ENCODE measurements around the gene SHISA5.
A peak's percentile ranks its signal among the peaks of the same experiment; 100 is the strongest.
"Not testable (repeated sequence)": the region's sequence is repeated elsewhere in the genome, so short reads cannot be mapped to it uniquely, and the experiment has no call there.

The SHISA5 gene, protein sequence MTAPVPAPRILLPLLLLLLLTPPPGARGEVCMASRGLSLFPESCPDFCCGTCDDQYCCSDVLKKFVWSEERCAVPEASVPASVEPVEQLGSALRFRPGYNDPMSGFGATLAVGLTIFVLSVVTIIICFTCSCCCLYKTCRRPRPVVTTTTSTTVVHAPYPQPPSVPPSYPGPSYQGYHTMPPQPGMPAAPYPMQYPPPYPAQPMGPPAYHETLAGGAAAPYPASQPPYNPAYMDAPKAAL

DNA sequence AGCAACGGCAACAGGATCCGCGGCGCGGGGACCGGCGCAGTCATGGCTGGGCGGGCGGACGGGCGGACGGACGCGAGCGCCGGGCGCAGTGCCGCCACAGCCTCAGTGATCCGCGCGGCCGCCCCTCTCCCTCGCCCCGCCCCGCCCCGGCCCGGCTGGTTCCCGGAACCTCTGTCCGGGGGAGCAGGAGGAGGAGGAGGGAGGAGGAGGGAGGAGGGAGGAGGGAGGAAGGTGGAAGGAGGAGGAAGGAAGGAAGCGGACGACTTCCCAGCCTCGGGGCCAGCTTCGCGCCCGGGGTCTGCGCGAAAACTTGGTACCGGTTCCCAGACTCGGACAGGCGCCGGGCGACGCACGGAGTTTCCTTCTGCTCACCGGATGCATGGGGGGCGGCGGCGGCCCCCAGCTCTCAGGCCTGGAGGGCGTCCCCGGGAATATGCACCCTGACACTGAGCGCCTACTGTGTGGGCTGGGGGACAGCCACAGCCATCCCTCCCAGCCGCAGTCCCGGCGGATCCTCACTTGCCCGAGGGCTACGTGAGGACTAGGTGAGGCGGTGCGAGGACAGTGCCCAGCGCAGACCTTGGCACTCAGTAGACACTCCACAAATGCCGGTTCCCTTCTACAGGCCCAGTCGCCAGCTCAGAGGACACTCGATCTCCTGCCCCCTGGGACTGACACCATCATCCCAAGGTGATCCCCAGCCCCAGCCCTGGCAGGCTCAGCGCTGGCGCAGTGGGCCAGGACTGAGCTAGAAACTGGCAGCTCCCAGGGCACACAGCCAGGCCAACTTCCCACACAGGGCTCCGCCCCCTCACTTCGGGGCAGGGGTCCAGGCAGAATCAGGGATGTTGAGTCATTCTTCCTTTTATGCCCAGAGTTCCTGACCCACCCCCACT is at the start of gene SHISA5:
TSS of gene SHISA5 (minus strand) at position 124 of the 896 bp plus-strand sequence. CDS start at position 44, 80 bp downstream.
- no peak for DNase-seq

- DNase-seq: no peak
Measured at GRCh38 chr3:48553361-48553760, 49.4 kb upstream of the SHISA5 start.

DNA sequence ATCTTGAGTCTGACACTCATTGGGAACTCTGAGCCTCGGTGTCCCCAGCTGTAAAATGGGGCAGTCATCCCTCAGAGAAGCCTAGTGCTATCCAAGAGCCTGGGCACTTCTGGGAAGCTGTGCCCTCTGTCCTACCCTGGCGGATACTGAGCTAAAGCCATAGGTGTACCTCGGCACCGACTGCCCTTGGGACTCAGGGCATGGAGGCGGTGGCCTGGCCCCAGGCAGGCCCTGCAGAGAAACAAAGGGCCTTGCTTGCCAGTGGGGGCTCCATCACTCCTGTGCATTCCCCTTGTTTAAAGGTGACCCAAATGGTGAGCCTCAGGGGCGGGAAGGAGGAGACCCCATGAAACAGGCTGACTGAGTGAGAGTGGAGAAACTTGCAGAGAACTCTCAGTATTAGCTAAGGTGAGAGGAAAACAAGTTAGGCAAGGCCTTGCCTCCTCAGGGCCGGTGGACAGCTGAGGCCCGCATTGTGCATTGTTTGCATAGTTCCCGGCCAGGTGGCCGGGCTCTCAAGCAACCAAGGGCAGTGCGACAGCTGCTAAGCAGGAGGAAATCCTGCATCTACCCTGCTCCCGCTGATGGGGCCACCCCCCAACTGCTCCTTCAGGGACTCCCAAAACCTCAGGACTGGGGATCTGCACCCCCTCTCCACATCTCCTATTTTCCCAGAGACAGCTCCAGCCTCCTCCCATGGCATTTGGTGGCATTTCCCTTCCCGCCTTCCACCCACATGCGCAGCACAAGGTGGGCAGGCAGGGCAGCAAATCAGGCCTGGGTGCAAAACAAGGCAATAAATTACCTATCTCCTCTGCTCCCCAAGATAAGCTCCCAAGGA is 48.4 kb upstream of the SHISA5 start:
- no peak for DNase-seq

DNA sequence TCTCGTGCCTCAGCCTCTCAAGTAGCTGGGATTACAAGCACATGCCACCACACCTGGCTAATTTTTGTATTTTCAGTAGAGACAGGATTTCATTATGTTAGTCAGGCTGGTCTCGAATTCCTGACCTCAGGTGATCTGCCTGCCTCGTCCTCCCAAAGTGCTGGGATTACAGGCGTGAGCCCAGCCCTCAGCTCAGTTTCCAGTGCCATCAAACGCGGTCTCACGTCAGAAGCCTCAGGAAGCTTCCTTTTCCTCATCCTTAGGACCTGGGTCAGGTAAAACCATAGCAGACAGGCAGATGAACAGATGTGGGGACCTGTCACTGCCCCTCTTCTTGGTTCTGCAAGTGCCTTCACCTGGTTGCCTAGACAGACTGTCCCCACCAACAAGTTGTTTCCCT is 47.7 kb upstream of the SHISA5 start:
- not testable (repeated sequence) for DNase-seq

- peak; percentile 40 for DNase-seq
Measured at GRCh38 chr3:48548729-48549705, 45.0 kb upstream of the SHISA5 start.

DNA sequence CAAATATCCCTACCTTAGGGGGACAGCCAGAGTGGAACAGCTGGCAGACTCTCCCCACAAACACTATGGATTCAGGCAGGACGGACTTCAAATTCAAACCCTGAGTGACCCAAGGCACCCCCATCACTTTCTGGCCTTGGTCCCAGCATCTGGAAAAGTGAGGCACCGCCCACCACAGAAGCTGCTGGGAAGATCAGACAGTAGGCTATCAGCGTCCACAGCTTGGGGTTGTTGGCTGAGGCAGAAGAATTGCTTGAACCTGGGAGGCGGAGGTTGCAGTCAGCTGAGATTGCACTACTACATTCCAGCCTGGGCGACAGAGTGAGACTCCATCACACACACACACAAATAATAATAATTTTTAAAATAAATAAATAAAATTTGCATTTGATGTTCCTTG is 44.2 kb upstream of the SHISA5 start:
- DNase-seq: no peak

DNA sequence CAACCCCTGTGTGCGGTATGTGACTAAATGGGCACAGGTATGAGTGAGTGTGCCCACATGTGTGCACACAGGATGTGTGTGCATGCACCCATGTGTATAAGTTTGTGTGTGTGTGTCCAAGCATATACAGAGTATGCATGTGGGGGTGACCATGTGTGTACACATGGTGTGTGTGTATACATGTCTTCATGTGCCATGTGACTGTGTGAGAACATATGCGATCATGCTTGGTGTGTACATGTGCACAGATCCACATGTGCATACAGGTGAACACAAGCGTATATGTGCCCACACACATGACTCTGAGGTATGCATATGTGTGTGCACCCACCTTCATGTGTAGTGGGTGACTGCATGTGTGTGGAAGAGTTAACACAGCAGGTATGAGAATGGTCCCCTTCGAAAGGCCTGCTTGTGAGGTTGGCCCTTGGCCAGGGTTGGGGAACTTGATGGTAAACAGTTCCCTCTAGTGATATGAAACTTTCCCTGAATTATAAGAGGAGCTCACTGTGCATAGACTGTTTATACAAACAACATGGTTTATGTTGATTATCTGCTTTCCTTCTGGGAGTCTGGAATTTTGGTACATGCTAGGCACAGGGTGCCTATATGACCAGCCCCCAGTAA is 42.3 kb upstream of the SHISA5 start:
- DNase-seq: no peak

DNA sequence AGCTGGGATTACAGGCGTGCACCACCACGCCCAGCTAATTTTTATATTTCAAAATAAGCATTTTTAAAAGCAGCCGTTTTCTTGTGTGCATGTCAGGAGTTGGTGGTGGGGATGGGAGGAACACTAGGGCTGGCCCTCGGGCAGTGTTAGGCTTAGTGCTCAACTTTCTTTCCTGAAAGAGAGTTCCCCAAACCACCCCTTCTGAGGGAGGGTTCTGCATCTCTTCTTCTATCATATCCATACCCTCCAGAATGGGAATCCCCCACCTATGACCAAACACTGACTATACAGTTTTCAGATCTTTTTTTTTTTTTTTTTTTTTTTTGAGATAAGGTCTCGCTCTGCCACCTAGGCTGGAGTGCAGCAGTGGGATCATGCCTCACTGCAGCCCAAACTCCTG is 40.2 kb upstream of the SHISA5 start:
- no peak for DNase-seq

DNA sequence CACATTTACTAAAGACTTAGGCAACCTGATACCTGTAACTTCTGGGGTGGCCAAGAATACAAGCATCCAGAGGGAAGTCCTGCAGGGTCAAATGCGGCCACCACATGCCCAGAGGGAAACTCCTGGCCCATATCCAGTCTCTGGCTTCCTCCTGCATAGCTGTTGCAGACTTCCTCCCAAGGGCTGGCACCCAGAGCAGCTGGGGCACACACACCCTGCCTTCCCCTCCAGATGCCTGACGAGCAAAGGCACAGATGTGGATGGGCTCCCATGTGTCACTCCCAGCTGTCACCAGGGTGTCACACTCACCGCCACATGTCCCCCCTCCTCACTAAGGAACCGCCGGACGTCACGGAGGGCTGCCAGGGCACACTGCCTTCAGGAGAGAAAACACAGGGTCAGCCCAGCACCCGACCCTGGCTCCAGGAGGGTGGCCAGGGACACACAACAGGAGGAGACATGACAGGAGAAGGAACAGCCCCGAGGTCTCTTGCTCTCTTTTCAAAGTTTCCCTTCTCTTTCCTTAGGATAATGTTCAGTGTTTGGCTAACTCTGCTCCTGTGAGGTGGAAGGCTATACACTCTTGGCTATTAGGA is 39.4 kb upstream of the SHISA5 start:
- DNase-seq: no peak

DNA sequence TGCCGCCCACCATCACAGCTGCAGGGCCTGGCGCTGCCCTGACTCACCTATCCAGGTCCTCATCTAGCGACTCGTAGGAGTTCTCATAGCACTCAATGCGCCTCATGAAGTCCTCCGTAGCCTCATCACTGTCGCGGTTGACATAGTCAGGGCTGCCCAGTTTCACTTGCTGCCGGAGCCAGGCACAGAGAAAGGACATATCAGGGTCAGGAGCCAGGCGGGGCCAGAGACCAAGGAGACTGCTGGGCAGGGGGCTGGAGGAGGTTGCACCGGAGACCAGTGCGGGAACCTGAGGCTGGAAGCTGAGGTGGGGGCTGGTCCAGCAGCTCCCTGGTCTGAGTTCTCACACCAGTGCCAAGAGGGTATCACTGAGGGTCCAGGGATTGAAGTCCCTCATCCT is 34.5 kb upstream of the SHISA5 start:
- no peak for DNase-seq

DNA sequence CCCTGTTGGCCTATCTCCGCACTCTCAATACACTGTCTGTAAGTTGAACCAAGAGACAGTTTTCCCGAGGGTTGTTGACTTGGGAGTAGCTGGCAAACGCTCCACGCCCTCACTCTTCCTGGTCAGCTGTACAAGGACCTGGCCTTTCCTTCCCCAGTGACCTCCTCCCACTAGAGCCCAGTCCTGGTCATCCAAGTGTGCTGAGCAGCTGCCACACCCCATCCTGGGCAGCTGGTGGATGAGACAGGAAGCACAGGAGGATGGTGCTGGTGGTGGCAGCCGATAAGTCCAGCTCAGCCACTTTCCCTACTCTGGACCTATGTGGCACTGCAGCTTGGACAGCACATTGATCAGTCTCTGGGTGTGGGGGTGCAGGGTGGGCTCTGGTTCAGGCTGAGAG is 32.8 kb upstream of the SHISA5 start:
- no peak for DNase-seq

GRCh38 chr3:48536116-48536515 is 32.1 kb upstream of the SHISA5 start:
- no peak for DNase-seq

DNA sequence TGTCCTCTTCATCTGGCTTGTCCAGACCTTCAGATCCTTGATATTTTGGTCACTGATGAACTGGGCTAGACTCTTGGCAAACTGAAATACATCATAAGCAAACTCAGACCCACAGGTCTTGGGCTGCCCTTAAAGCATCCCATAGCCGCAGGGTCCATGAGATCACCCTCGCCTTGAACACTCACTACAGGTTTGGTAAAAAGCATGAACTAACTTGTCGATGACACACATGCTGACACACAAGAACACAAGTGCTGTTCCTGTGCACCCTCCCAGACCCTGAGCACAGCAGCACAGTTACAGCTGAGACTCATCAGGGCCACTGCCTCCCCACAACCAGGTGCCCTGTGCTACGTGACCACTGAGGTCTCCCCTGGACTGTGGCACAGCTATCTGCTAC is 31.6 kb upstream of the SHISA5 start:
- no peak for DNase-seq

DNA sequence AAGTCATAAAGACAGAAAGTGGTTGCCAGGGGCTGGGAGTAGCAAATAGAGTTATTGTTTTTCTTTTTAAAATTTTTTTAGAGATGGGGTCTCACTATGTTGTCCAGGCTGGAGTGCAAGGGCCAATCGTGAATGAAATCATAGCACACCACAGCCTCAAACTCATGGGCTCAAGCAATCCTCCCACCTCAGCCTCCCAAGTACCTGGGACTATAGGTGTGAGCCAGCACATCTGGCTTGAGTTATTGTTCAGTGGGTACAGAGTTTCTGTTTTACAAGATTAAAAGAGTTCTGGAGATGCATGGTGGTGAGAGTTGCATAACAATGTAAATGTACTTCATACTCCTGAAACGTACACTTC is 29.0 kb upstream of the SHISA5 start:
- DNase-seq: no peak

DNA sequence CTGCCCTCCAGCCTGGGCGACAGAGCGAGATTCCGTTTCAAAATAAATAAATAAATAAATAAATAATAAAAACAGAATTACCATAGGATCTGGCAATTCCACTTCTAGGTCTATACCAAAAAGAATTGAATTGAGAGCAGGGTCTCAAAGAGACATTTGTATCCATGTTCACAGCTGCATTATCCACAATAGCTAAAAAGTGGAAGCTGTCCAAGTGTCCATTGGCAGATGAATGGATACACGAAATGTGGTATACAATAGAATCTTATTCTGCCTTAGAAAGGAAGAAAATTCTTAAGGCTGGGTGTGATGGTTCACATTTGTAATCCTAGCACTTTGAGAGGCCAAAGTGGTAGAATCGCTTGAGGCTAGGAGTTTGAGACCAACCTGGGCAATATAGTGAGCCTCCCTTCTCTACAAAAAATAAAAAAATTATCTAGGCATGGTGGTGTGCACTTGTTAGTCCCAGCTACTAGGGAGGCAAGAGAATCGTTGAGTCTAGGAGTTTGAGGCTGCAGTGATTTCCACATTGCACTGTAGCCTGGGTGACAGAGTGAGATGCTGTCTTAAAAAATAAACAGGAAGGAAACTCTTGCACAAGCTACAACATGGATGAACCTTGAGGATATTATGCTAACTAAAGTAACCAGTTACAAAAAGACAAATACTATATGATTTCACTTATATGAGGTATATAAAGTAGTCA is 28.4 kb upstream of the SHISA5 start:
- no peak for DNase-seq

- DNase-seq: not testable (repeated sequence)
Measured at GRCh38 chr3:48530701-48531100, 26.7 kb upstream of the SHISA5 start.

DNA sequence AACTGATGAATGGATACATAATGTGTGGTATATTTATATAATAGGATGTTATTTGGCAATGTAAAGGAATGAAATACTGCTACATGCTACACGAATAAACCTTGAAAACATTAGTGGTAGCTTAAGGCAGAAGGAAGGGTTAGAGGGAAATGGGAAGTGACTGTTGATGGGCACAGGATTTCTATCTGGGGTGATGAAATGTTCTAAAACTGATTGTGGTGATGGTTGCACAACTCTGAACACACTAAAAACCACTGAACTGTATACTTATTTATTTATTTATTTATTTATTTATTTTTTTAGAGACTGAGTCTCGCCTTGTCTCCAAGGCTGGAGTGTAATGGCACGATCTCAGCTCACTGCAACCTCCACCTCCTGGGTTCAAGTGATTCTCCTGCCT is 24.8 kb upstream of the SHISA5 start:
- no peak for DNase-seq

DNA sequence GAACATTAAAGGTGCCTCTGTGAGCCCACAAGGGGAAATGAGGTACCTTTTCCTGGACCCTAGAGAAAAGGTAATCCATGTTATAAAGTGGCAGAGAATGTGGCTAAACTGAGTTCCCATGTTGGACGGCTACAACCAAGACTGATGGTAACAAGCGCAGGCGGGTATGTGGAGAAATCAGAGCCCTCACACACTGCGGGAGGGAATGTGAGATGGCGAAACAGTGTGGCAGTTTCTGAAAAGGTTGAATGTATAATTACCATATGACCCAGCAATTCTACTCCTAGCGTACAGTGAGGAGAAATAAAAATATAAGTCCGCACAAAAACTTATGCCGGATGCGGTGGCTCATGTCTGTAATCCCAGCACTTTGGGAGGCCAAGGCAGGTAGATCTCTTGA is 24.1 kb upstream of the SHISA5 start:
- DNase-seq: no peak

DNA sequence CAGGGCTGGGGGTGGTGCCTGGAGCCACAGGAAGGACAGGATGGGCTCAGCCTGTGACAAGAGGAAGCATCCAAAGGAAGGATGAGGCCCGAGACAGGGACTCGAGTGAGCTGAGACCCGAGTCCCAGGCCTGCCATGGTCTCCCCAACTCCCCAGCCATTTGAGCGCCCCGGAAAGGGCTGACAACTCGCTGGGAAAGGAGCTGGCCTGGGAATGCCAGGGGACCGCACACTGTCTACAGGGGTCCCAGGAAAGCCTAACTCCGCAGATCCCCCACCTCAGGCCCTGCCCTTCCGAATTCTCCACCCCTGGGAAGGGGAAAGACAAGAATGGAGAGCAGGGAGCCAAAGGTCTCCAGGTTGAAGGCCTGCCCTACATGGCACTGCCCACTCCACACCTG is 21.0 kb upstream of the SHISA5 start:
- no peak for DNase-seq

- DNase-seq: no peak
Measured at GRCh38 chr3:48521635-48522034, 17.7 kb upstream of the SHISA5 start.

- no peak for DNase-seq
Measured at GRCh38 chr3:48519277-48519643, 15.3 kb upstream of the SHISA5 start.
